GM13977 (cell line): ENCODE results near the gene ANKRD63.
A peak's percentile ranks its signal among the peaks of the same experiment; 100 is the strongest.

Experiments used
- DNase-seq: peaks from one replicate; pipeline ENCODE4 v3.0.0; 2012; ENCODE audit warnings: low spot score
- CTCF ChIP-seq: IDR thresholded peaks from 2 replicates; pipeline ENCODE4 v1.5.1; 2012; ENCODE audit warnings: mild to moderate bottlenecking, control low read depth; ENCODE audit not compliant: insufficient read depth; ENCODE audit errors: extremely low read depth, missing control alignments
- in situ Hi-C: fragments of 300-500 bp; cut with MboI; formaldehyde crosslinking; loops from one replicate; pipeline ENCODE4 v1.12.0; 2022; ENCODE audit warnings: low sequenced_read_pairs, low pct_unique_long_range_greater_than_20kb, mixed read lengths, inconsistent platforms; ENCODE audit not compliant: unreplicated experiment

Gene ANKRD63

GRCh38 chr15:40256638-40257235, 26.1 kb downstream of the ANKRD63 start:
- in situ Hi-C loops = no loop called here
- no peak for DNase-seq
- TF ChIP-seq CTCF = no peak

- in situ Hi-C loops = no loop called here
- TF ChIP-seq CTCF = no peak
- no peak for DNase-seq
Measured at GRCh38 chr15:40255033-40255432, 27.8 kb downstream of the ANKRD63 start.

- in situ Hi-C loops = no loop called here
- DNase-seq = no peak
- TF ChIP-seq CTCF = peak; percentile 9
Measured at GRCh38 chr15:40254452-40254851, 28.4 kb downstream of the ANKRD63 start.

GRCh38 chr15:40253167-40253790, 29.6 kb downstream of the ANKRD63 start:
- TF ChIP-seq CTCF = no peak
- DNase-seq = peak; percentile 59
- in situ Hi-C loops = no loop called here

GRCh38 chr15:40252438-40253166, 30.3 kb downstream of the ANKRD63 start:
- in situ Hi-C loops = no loop called here
- DNase-seq = peak; percentile 62
- no peak for TF ChIP-seq CTCF

- in situ Hi-C loops = no loop called here
- no peak for TF ChIP-seq CTCF
Measured at GRCh38 chr15:40252141-40252437, 30.8 kb downstream of the ANKRD63 start.

More at GRCh38 chr15:40252141-40252437, 30.8 kb downstream of the ANKRD63 start:
- DNase-seq = no peak
